BLaER1 (cell line): ENCODE results near the gene GNAS.

Source experiments
- H3K27ac ChIP-seq: shearing (Covaris generic); formaldehyde crosslinking; 2 replicates; pipeline ENCODE4 v1.8.1; 2022
- H3K27me3 ChIP-seq: shearing (Covaris generic); formaldehyde crosslinking; 2 replicates; pipeline ENCODE4 v1.8.1; 2022
- H3K36me3 ChIP-seq: shearing (Covaris generic); formaldehyde crosslinking; 2 replicates; pipeline ENCODE4 v1.8.1; 2022
- H3K4me1 ChIP-seq: shearing (Covaris generic); formaldehyde crosslinking; 2 replicates; pipeline ENCODE4 v1.8.1; 2022
- H3K4me2 ChIP-seq: shearing (Covaris generic); formaldehyde crosslinking; 2 replicates; pipeline ENCODE4 v1.8.1; 2022
- H3K4me3 ChIP-seq: shearing (Covaris generic); formaldehyde crosslinking; 2 replicates; pipeline ENCODE4 v1.8.1; 2022
- H3K9ac ChIP-seq: shearing (Covaris generic); formaldehyde crosslinking; 2 replicates; pipeline ENCODE4 v1.8.1; 2022
- H3K9me3 ChIP-seq: shearing (Covaris generic); formaldehyde crosslinking; 2 replicates; pipeline ENCODE4 v1.8.1; 2022
- H4K20me1 ChIP-seq: shearing (Covaris generic); formaldehyde crosslinking; 2 replicates; pipeline ENCODE4 v1.8.1; 2022
- Cebpa-rat ChIP-seq: shearing (Covaris generic); IDR thresholded peaks from 2 replicates; pipeline ENCODE4 v1.8.1; 2022

GNAS gene

DNA sequence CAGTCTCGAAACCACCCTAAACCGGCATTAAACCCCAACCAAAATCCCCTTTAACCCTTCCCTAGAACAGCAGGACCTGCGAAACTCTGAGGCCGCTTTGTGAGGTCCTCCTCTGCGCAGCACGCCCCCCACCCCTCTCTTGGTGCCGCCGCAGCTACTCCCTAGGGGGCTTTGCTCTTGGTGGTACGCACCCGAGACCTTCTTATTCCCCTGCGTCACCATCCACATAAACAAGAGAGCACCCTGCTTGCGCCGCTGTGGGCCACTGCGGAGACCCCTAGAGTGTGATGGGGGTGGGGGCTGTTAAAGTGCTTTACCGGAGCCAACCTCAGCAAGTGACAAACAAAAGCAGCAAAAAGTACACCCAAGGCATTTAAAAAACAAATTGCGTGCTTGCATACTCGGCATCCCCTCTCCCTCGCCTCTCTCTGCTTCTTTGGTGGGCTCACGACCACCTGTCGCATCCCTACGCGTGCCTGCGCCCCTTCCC is 502 bp upstream of the GNAS start:
- H4K20me1 ChIP-seq, result 0 out of 2 replicates have a peak, but pooled peaks cover 5% of the 10 kb centered on the region
- 0 out of 2 replicates have a peak, but pooled peaks cover 3% of the 10 kb centered on the region for H3K36me3 ChIP-seq
- peaks cover 13% of the 10 kb centered on the region for H3K4me1 ChIP-seq
- peak overlapping the region; percentile 62 for H3K4me2 ChIP-seq
- H3K27me3 ChIP-seq, result peaks cover 72% of the 10 kb centered on the region
- no peak for TF ChIP-seq Cebpa-rat
- H3K4me3 ChIP-seq, result peak overlapping the region; percentile 47
- peaks cover 60% of the 10 kb centered on the region for H3K9me3 ChIP-seq
- H3K27ac ChIP-seq, result no peak overlapping the region
- no peak overlapping the region for H3K9ac ChIP-seq

- peaks cover 60% of the 10 kb centered on the region for H3K9me3 ChIP-seq
- H3K4me3 ChIP-seq, result no peak overlapping the region; the same call in 1 of the 2 replicates
- peaks cover 75% of the 10 kb centered on the region for H3K27me3 ChIP-seq
- no peak overlapping the region for H3K4me2 ChIP-seq
- H3K27ac ChIP-seq, result no peak overlapping the region
- H3K36me3 ChIP-seq, result 0 out of 2 replicates have a peak, but pooled peaks cover 3% of the 10 kb centered on the region
- no peaks in the 10 kb centered on the region; the same call in 1 of the 2 replicates for H3K4me1 ChIP-seq
- no peak for TF ChIP-seq Cebpa-rat
- no peak overlapping the region for H3K9ac ChIP-seq
- H4K20me1 ChIP-seq, result no peaks in the 10 kb centered on the region
These were observed 950 bp downstream of the GNAS start for GRCh38 chr20:58853466-58853865.

DNA sequence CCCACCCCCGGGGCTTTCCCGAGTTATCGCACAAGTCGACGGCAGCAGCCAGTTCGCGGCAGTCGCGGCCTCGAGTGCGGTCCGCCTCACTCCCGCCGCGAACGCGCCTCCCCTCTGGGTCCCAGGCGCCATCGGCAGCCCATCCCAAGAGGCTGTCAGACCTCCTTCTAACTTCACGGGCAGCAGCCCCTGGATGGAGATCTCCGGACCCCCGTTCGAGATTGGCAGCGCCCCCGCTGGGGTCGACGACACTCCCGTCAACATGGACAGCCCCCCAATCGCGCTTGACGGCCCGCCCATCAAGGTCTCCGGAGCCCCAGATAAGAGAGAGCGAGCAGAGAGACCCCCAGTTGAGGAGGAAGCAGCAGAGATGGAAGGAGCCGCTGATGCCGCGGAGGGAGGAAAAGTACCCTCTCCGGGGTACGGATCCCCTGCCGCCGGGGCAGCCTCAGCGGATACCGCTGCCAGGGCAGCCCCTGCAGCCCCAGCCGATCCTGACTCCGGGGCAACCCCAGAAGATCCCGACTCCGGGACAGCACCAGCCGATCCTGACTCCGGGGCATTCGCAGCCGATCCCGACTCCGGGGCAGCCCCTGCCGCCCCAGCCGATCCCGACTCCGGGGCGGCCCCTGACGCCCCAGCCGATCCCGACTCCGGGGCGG is 1.6 kb downstream of the GNAS start:
- no peak overlapping the region for H3K9ac ChIP-seq
- no peaks in the 10 kb centered on the region for H4K20me1 ChIP-seq
- H3K4me3 ChIP-seq, result peak overlapping the region; percentile 22; the same call in 1 of the 2 replicates

DNA sequence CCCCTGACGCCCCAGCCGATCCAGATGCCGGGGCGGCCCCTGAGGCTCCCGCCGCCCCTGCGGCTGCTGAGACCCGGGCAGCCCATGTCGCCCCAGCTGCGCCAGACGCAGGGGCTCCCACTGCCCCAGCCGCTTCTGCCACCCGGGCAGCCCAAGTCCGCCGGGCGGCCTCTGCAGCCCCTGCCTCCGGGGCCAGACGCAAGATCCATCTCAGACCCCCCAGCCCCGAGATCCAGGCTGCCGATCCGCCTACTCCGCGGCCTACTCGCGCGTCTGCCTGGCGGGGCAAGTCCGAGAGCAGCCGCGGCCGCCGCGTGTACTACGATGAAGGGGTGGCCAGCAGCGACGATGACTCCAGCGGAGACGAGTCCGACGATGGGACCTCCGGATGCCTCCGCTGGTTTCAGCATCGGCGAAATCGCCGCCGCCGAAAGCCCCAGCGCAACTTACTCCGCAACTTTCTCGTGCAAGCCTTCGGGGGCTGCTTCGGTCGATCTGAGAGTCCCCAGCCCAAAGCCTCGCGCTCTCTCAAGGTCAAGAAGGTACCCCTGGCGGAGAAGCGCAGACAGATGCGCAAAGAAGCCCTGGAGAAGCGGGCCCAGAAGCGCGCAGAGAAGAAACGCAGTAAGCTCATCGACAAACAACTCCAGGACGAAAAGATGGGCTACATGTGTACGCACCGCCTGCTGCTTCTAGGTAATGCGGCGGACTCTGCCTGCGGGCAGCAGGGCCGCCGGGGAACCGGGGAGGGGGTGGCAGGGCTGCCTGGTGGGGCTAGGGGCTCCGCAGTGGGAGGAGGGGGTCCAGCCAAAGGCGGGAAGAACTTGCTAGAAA is 2.3 kb downstream of the GNAS start:
- Histone ChIP-seq H3K4me1 (no peaks in the 10 kb centered on the region; the same call in 1 of the 2 replicates), H3K27me3 (peaks cover 70% of the 10 kb centered on the region), H3K27ac (no peak overlapping the region), H3K9ac (no peak overlapping the region), H3K4me2 (no peak overlapping the region), H3K4me3 (peak overlapping the region; percentile 22; the same call in 1 of the 2 replicates), H3K9me3 (peaks cover 60% of the 10 kb centered on the region), H4K20me1 (no peaks in the 10 kb centered on the region), H3K36me3 (0 out of 2 replicates have a peak, but pooled peaks cover 3% of the 10 kb centered on the region)
- no peak for TF ChIP-seq Cebpa-rat

More for the DNA sequence above, 1.6 kb downstream of the GNAS start:
- H3K36me3 ChIP-seq, result 0 out of 2 replicates have a peak, but pooled peaks cover 3% of the 10 kb centered on the region
- TF ChIP-seq Cebpa-rat, result no peak
- peaks cover 60% of the 10 kb centered on the region for H3K9me3 ChIP-seq
- H3K27me3 ChIP-seq, result peaks cover 75% of the 10 kb centered on the region
- no peaks in the 10 kb centered on the region; the same call in 1 of the 2 replicates for H3K4me1 ChIP-seq
- no peak overlapping the region for H3K4me2 ChIP-seq
- no peak overlapping the region for H3K27ac ChIP-seq

DNA sequence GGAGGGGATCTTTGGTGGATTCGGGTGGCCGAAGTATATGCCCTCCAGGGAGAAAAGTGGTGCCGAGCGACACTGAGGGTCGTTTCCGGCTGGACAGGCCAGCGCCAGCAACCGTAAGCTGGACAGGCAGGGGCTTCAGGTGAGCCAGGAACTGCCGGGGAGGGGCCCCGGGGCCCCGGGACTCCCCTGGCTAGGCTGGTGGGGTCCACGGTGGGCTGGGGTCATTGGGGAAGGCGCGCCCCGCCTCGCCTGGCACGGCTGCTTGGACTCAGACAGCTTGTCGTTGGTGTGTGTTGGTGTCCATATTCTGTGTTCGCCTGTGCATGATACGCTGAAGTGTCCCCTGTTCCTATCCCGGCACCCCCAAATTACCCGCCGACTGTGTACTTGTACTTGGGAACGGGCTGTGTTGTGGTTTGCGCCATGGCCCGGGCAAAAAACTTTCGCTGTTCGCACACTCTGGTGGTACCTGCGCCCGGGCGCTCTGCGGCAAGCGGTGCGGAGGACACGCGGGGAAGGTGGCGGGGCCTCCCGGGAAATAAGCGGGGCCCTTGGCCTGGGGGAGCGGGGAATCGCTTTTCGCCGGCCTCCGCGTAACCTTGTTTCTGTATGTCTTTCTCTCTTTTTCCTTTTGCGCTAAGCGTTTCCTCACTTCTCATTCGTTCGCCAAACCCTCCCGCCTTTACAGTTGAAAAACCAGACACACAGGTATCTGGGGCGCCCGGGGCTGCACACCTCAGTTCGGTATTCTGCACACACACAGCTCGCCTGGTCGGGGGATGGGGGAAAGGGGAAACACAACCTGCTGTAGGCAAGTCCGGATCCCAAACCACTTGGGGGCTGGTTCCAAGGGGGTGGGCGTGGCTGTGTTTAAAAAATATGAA is 3.2 kb downstream of the GNAS start:
- H3K9me3 ChIP-seq, result peaks cover 54% of the 10 kb centered on the region
- 0 out of 2 replicates have a peak, but pooled peaks cover 3% of the 10 kb centered on the region for H3K36me3 ChIP-seq
- no peak overlapping the region for H3K4me3 ChIP-seq
- H3K4me1 ChIP-seq, result no peaks in the 10 kb centered on the region; the same call in 1 of the 2 replicates
- H3K4me2 ChIP-seq, result no peak overlapping the region
- H3K9ac ChIP-seq, result no peak overlapping the region
- H3K27me3 ChIP-seq, result peaks cover 61% of the 10 kb centered on the region
- no peak overlapping the region for H3K27ac ChIP-seq
- no peak for TF ChIP-seq Cebpa-rat
- H4K20me1 ChIP-seq, result no peaks in the 10 kb centered on the region

- Histone ChIP-seq H3K4me3 (no peak overlapping the region), H4K20me1 (no peaks in the 10 kb centered on the region), H3K4me2 (no peak overlapping the region), H3K36me3 (no peaks in the 10 kb centered on the region), H3K27me3 (no peaks in the 10 kb centered on the region), H3K9ac (no peak overlapping the region), H3K9me3 (no peaks in the 10 kb centered on the region), H3K4me1 (no peaks in the 10 kb centered on the region), H3K27ac (no peak overlapping the region)
- TF ChIP-seq Cebpa-rat, result no peak
These were observed 10.7 kb downstream of the GNAS start for GRCh38 chr20:58863044-58863790.

DNA sequence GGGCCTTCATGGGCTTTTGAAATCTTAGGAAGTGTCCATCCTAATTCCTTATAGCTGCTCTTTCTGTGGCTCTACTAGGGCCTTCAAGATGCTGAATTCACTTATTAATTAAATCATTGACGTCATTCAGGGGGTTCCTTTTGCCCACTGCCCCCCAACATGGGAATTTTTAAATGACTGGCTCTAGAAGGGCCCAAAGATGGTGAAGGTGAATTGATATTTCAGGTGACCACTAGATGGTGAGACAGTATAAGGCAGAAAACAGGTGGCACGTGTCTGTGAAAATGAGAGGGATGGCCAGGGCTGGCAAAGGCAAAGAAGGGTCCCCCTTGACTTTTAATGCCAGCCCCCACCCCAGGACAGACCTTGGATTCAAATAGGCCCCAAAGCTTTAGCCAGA is 11.8 kb downstream of the GNAS start:
- Histone ChIP-seq H3K4me1 (no peaks in the 10 kb centered on the region), H3K36me3 (no peaks in the 10 kb centered on the region), H3K9ac (no peak overlapping the region), H3K27ac (no peak overlapping the region), H3K4me2 (no peak overlapping the region), H3K4me3 (no peak overlapping the region), H3K27me3 (no peaks in the 10 kb centered on the region), H4K20me1 (no peaks in the 10 kb centered on the region), H3K9me3 (no peaks in the 10 kb centered on the region)
- no peak for TF ChIP-seq Cebpa-rat

- Histone ChIP-seq H3K4me1 (peaks cover 9% of the 10 kb centered on the region), H3K4me3 (no peak overlapping the region), H3K9me3 (no peaks in the 10 kb centered on the region), H3K27me3 (no peaks in the 10 kb centered on the region), H3K27ac (no peak overlapping the region), H4K20me1 (no peaks in the 10 kb centered on the region), H3K4me2 (no peak overlapping the region), H3K36me3 (no peaks in the 10 kb centered on the region), H3K9ac (no peak overlapping the region)
- no peak for TF ChIP-seq Cebpa-rat
These were observed 13.3 kb downstream of the GNAS start for GRCh38 chr20:58865843-58866242.
